ENCODE data around the gene DIRAS1. TPM values are rescaled to one million over a fixed set of nuclear protein-coding genes. Genes with fewer than 3 reads are reported as not detected.

DIRAS1 gene
- total and polyA plus RNA-seq, 2 experiments from 2014 or later = 2.8 to 18.6 TPM

GRCh38 chr19:2666344-2666994, 54.7 kb downstream of the DIRAS1 start (continued):
- TF ChIP-seq, protein P1, sequence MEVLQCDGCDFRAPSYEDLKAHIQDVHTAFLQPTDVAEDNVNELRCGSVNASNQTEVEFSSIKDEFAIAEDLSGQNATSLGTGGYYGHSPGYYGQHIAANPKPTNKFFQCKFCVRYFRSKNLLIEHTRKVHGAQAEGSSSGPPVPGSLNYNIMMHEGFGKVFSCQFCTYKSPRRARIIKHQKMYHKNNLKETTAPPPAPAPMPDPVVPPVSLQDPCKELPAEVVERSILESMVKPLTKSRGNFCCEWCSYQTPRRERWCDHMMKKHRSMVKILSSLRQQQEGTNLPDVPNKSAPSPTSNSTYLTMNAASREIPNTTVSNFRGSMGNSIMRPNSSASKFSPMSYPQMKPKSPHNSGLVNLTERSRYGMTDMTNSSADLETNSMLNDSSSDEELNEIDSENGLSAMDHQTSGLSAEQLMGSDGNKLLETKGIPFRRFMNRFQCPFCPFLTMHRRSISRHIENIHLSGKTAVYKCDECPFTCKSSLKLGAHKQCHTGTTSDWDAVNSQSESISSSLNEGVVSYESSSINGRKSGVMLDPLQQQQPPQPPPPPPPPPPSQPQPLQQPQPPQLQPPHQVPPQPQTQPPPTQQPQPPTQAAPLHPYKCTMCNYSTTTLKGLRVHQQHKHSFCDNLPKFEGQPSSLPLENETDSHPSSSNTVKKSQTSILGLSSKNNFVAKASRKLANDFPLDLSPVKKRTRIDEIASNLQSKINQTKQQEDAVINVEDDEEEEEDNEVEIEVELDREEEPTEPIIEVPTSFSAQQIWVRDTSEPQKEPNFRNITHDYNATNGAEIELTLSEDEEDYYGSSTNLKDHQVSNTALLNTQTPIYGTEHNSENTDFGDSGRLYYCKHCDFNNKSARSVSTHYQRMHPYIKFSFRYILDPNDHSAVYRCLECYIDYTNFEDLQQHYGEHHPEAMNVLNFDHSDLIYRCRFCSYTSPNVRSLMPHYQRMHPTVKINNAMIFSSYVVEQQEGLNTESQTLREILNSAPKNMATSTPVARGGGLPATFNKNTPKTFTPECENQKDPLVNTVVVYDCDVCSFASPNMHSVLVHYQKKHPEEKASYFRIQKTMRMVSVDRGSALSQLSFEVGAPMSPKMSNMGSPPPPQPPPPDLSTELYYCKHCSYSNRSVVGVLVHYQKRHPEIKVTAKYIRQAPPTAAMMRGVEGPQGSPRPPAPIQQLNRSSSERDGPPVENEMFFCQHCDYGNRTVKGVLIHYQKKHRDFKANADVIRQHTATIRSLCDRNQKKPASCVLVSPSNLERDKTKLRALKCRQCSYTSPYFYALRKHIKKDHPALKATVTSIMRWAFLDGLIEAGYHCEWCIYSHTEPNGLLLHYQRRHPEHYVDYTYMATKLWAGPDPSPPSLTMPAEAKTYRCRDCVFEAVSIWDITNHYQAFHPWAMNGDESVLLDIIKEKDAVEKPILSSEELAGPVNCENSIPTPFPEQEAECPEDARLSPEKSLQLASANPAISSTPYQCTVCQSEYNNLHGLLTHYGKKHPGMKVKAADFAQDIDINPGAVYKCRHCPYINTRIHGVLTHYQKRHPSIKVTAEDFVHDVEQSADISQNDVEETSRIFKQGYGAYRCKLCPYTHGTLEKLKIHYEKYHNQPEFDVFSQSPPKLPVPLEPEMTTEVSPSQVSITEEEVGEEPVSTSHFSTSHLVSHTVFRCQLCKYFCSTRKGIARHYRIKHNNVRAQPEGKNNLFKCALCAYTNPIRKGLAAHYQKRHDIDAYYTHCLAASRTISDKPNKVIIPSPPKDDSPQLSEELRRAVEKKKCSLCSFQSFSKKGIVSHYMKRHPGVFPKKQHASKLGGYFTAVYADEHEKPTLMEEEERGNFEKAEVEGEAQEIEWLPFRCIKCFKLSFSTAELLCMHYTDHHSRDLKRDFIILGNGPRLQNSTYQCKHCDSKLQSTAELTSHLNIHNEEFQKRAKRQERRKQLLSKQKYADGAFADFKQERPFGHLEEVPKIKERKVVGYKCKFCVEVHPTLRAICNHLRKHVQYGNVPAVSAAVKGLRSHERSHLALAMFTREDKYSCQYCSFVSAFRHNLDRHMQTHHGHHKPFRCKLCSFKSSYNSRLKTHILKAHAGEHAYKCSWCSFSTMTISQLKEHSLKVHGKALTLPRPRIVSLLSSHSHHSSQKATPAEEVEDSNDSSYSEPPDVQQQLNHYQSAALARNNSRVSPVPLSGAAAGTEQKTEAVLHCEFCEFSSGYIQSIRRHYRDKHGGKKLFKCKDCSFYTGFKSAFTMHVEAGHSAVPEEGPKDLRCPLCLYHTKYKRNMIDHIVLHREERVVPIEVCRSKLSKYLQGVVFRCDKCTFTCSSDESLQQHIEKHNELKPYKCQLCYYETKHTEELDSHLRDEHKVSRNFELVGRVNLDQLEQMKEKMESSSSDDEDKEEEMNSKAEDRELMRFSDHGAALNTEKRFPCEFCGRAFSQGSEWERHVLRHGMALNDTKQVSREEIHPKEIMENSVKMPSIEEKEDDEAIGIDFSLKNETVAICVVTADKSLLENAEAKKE (CRISPR knock-in tag; IDR thresholded peaks at IDR 0.05) = no peak
- TF ChIP-seq NANOG (IDR thresholded peaks at IDR 0.05; ENCODE audit: borderline replicate concordance) = no peak
- no peak for TF ChIP-seq ZNF331 (CRISPR knock-in tag; IDR thresholded peaks at IDR 0.05; ENCODE audit: low read depth)
- TF ChIP-seq ZNF114 (CRISPR knock-in tag; IDR thresholded peaks at IDR 0.05) = no peak
- no peak for TF ChIP-seq CREB1 (CRISPR knock-in tag; IDR thresholded peaks at IDR 0.05; ENCODE audit: low read depth)

DNA sequence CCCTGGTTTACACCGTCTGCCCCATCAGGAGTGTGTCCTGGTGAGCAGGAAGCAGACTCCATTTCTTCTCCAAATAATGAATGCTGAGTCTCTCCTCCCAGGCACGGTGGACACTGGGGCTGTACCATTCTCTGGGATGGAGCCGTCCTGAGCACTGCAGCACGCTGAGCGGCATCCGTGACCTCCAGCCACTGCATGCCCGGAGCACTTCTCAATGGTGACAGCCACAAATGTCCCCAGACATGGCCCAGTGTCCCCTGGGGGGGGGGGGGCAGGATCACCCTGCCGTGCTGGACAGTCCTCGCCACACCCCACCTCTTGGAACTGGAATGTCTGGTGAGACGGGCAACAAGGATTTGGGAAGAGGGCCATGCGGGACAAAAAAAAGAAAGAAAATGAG, 56.1 kb downstream of the DIRAS1 start:
- DNase-seq (ENCODE audit: low spot score) (no peak), ATAC-seq (no peak)
- no peaks in the 10 kb centered on the region for H3K36me3 ChIP-seq (ENCODE audit: insufficient read depth)
- H3K27ac ChIP-seq (ENCODE audit: low read depth) = no peak overlapping the region
- Mint-ChIP-seq H3K4me1 (peaks cover 4% of the 10 kb centered on the region; the same call in 2 of the 3 replicates), H3K36me3 (ENCODE audit: low read depth) (peaks cover 10% of the 10 kb centered on the region; the same call in 2 of the 3 replicates), H3K27ac (no peak overlapping the region), H3K27me3 (ENCODE audit: insufficient read depth, low read depth, poor library complexity) (peaks cover 9% of the 10 kb centered on the region), H3K9me3 (peaks cover 29% of the 10 kb centered on the region), H3K4me3 (no peak overlapping the region)
- H3K79me2 ChIP-seq (replicated peaks; ENCODE audit: insufficient read depth) = no peaks in the 10 kb centered on the region
- H2AFZ ChIP-seq = no peak overlapping the region
- no peaks in the 10 kb centered on the region; the same call in 1 of the 2 replicates for H4K20me1 ChIP-seq (replicated peaks; ENCODE audit: insufficient read depth)
- H3K4me1 ChIP-seq (ENCODE audit: insufficient read depth) = no peaks in the 10 kb centered on the region
- no peaks in the 10 kb centered on the region for H3K27me3 ChIP-seq (ENCODE audit: insufficient read depth)
- H3K9me2 ChIP-seq (ENCODE audit: insufficient read depth) = no peaks in the 10 kb centered on the region
- no peak overlapping the region for H3K4me2 ChIP-seq
- H3K4me3 ChIP-seq = no peak overlapping the region
- no peaks in the 10 kb centered on the region for H3F3A ChIP-seq (replicated peaks; ENCODE audit: low read depth)
- TF ChIP-seq, protein P1 (CRISPR knock-in tag; IDR thresholded peaks at IDR 0.05) = no peak
- TF ChIP-seq JUNB (IDR thresholded peaks at IDR 0.05; ENCODE audit: unreplicated experiment) (no peak), EZH2phosphoT487 (IDR thresholded peaks at IDR 0.05; ENCODE audit: unreplicated experiment) (no peak), POLR2AphosphoS5 (IDR thresholded peaks at IDR 0.05; ENCODE audit: low read depth) (no peak)

All from GM23338 (cell line).